Stimulated activated CD4-positive, alpha-beta T cell treated with anti-CD3 and anti-CD28 coated beads, Interleukin-12 subunit alpha, Interleukin-12 subunit beta, amount 100 ng/mL, for 24 hours (primary cell): Measurements from ENCODE around the gene TNK1.
A peak's percentile ranks its signal among the peaks of the same experiment; 100 is the strongest.

Source experiments
- DNase-seq, 2 experiments: peaks; one replicate each; pipeline ENCODE4 v3.0.0-alpha.2; 2020; ENCODE audit warnings: low read depth in 2 of 2

TNK1 gene

GRCh38 chr17:7391307-7391706, 10.4 kb downstream of the TNK1 start:
- DNase-seq, result no peak

DNA sequence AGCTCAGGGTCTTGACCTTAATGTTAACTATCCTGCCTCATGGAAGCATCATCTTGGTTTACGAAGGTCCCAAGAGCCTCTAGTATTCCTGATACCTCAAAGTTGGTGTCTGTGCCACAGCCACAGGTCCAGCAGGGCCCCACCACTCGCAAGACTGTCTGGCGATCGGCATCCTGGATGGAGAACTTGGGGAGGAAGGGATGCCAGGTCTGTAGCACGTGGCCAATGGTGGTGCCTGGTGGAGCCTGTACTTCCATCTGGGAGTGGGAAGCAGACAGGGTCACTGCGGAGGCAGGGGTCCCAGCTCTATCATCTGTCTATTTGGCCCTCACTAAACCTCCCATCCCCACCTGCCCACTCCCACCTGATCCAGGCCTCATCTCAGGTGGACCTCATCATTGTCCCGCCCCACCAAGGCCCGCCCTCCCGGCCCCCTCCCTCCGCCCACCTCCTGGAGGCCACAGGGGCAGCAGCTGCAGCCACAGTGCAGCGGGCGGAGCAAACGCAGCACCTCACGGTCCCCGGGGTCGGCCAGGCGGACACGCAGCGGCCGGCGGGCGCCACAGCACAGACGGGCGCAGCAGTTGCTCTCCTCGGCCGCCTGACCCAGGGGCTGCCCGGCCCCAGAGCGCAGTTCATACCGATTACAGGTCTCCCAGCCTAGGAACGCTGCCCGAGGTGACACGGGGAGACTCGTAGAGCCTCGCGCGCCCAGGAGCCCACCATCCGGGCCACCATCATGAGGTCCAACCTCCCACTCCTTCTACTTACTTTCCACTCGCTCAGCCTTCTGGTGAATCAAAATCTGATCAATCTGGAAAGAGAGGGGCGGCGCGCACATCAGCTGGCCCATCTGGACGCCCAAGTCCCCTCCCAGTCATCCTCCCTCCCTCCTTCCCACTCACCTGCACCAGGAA, 12.1 kb downstream of the TNK1 start:
- no peak for DNase-seq

DNA sequence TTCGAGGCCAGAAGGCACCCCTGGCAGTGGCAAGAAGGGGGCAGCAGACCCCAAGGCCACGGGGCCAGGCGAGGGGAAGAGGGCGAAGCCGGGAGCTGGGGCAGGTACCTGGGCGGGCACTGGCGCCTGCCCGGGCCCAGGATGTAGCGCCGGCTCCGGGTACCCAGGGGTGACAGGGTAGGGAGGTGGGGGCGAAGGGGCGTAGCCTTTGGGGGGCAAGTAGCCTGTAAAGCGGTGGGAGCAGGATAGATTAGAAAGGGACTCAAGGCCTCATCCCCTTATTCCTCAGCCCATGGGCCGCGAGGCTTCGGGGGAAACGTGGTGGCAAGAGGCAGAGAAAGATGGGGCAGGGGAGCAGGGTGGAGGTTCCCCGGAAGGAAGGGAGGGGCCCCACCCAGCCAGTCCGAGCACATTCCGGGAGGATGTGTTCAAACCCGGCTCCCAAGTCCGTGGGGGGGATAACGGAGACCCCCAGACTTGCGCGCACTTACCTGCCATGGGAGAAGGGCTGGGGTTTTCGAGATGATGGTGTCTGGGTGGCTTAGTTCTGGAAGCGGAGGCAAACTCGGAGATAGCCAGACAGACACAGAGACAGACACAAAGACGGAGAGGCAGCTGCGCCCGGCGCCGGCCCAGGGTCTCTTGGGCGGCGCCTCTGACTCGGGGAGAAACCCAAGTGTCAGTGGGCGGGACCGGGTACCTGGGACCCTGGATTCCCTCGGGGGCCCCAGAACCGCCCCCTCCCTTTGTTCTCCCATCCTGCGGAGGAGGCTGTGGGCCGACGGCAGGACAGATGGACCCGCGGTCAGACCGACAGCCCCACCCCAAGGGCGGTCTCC, 12.9 kb downstream of the TNK1 start:
- DNase-seq, result peak in 1 of 2 experiments; percentile 53

- peak; percentile 65 to 83 for DNase-seq
These were observed 13.7 kb downstream of the TNK1 start, which contains the start of gene PLSCR3 for GRCh38 chr17:7394452-7395191. PLSCR3 (minus strand) TSS chr17:7394525; CDS start chr17:7394110, 415 bp downstream.

DNA sequence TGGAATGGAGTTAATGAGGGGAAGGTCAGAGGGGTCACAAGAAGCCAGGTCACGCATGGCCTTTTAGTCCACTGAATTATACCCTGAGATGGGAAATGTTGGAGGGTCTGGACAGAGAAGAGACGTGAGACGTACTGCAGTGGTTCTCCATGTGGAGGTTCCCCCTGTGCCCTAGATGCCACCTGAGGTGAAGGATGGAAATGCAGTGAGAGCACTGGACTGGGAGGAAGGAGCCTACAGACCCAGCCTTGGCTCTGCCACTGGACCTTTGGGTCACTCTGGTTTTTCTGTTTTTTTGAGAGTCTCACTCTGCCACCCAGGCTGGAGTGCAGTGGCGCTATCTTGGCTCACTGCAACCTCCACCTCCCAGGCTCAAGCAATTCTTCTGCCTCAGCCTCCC, 15.3 kb downstream of the TNK1 start:
- no peak for DNase-seq

DNA sequence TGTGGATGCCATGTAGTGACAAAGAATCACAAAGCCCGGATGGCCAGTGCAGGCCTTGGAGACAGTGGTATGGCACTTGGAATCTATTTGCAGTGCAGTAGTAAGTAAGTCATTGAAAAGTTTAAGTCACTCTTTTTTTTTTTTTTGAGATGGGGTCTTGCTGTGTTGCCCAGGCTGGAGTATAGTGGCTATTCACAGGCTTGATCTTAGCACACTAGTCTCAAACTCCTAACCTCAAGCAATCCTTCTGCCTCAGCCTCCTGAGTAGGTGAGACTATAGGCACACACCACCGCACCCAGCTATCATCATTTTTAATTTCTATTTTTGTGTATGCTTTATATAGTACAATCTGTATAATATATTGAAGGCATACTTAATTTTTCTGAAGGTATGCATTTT, 17.7 kb downstream of the TNK1 start:
- no peak for DNase-seq

DNA sequence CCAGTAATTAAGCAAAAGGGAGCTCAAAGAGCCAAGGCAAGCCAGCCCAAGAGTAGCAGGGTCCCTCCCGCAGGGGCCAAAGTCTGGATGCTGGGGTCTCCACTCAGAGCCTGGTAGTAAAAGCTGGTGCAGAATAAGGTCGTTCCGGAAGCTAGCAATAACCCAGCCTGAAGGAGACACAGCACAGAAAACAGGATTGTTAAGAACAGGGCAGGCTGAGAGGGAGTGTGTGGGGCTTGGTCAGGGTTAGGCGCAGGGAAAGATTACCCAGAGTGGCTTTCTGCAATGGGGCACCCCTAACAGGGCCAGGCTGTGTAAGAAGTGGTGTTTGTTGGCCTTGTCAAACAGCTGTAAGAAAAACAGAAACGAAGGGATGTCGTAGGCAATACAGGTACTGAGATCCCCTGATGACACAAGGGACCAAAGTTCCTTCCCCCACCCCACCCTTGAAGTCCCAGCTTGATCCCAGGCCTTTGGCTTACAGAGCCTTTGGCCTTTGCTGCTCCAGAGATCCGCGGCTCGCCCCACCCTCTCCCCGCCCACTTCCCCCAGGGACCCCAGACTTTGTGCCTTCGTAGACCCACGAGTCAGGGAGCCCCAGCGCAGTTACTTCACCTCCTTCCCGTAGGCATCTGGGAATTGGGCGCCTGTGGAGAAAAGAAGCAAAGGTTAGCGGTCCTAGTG, 22.3 kb downstream of the TNK1 start:
- DNase-seq, result no peak

DNA sequence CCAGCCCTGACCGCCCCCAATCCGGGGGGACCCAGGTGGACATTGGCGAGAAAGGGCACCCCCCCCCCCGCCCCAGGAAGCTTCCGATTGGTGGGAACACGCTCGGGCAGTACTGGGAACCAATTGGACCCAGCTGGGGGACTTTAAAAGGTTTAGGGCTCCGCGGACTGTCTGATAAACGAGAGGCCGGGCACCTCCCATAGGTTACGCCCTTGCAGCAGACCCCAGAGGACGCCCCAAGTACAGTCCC, 22.8 kb downstream of the TNK1 start:
- no peak for DNase-seq

- peak; percentile 88 to 96 for DNase-seq
These were observed 23.3 kb downstream of the TNK1 start, which contains the start of gene TMEM256 for GRCh38 chr17:7403977-7404736. TMEM256 (minus strand) TSS chr17:7404097; CDS start chr17:7404084, 13 bp downstream.

DNA sequence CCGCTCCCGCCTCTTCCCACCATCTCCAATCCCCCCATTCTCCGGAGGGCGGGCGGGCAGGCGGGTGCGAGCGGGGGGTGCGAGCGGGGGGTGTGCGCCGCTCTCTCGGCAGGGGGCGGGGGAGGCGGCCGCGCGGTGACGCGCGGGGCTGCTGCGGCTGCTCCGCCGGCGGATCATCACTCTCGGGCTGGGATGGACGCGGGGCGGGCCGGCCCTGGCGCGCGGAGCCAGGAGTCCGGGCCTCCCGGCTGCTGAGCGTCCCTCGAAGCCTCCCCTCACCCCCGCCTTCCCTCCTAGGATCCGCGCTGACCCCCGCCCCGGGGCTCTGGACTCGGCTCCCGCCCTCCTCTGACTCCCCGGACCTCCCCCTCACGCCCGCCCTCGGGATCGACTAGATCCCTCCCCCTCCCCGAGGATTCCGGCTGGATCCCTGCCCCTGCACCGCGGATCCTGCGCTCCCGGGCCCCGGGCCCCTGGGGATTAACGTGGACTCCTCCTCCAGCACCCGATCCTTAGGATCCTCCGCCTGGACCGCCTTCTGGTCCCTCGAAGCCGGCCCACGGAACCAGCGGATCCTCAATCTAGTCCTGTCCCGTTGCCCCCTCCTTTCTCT, 24.0 kb downstream of the TNK1 start:
- no peak for DNase-seq

DNA sequence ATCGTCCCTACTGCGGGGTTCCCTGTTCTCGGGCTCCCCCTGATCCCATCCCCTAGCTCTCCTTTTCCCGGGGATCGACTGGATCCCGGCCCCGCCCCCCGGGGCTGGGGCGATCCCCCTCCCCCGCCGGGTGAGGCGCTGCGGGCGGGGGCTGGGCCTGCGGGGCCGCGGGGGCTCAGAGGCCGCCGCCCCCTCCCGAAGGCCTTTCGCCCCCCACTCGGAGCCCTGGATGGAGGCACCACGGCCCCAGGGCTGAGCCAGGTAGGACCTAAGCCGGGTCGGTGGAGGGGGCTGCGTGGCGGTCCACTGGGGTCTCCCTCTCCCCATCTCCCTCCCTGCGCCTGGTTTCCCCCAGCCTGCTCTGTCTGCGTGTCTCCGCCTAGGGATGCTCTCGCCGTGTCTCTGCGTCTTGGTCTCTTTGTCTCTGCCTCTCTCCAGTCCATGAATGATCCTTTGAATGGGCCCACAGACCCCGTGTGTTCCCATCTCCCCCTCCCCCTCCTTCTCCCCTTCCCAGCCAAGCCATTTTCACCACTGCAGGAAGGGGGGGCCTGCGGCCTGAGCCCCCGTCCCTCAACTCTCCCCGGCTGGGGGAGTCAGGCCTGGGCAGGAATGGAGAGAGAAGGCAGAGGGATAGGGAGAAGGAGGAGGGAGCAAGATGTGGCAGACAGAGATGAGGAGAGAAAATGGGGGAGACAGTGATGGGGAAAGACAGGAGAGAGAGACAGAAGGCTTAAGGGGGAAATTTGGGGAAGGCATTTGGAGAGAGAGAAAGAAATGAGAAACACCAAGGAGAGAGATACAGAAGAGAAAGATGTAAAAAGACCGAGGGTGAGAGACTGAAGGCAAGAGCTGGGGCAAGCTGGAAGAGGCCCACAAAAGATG, 24.7 kb downstream of the TNK1 start:
- DNase-seq, result no peak

GRCh38 chr17:7406235-7406825, 25.4 kb downstream of the TNK1 start:
- DNase-seq, result no peak

DNA sequence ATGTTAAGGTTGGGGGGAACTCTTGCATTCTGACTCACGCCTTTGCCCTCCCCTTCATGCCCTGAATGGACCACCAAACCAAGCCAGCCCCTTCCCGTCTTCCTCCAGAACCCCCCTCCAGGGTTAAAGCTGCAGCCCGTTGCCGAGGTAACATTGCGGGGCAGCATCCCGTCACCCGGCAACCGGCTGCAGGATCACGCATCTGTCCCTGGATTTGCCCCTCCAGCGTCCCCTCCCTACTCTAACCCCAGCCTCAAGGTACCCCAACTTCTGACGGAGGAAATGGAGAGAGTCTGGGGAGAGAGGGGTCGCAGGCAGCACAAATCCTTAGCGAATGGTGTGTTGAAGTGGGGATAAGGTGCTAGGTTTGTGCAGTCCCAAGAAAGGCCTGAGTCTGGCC, 26.2 kb downstream of the TNK1 start:
- no peak for DNase-seq

DNA sequence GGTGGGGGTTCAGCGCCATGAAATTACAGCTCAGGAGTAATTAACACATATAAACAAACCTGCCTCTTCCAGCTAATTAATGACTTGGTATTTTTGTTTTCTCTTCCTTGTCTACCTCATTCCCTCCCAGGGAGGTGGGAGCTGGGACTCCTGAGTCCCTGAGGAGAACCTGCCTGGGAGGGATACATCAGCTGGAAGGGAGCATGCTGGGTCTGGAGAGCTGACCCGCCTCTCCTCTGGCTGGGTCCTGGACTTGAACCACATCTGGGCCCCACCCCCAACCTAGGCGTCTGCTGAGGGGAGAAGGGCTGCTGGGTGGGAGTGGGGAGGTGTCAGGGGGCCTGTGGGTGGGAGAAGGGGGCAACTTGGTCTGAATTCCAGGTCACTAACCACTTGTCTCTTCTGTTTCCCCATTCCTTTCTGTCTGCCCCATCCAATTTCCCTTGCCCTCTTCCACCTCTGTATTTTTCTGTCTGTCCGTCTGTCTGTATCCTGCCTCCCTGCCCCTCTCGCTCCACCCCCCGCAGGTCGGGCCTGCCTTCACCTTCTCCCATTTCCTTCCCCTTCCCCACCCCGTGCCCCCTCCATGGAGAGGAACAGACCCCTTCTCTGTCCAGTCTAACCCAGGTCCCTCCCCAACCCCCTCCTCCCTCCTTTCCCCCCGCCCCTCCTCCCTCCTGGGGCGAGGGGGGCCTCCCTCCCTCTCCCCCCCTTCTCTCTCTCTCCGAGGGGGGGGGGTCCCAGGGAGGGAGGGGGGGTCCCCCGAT, 26.8 kb downstream of the TNK1 start, which contains the start of gene NLGN2:
Gene NLGN2, plus strand, starts transcription at position 361 of the 767 bp plus-strand sequence. CDS start 411 bp downstream, outside the sequence.
- DNase-seq, result no peak

GRCh38 chr17:7408252-7408727, 27.4 kb downstream of the TNK1 start:
- DNase-seq, result no peak

GRCh38 chr17:7408863-7409262, 28.0 kb downstream of the TNK1 start:
- no peak for DNase-seq

DNA sequence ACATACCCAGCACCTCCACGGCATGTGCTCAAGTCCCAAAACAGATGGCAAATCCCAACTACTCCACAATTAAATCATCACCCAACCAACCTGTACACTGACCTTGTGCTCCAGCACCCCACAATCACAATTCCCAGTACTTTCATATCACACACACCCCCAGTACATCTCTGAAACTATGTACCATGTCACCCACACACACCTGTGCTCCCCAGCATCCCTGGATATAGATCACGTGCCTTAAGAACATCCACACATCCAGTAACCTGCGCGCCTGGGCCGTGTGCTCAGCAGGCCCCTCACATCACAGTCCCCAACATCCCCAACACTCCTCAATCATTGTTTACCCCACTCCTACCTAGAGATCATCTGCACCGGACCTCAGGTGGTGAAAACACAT, 28.8 kb downstream of the TNK1 start:
- no peak for DNase-seq
